ENCODE results near the gene LONRF3.

- TF ChIP-seq CTCF (IDR thresholded peaks at IDR 0.05) (no peak), POLR2A (IDR thresholded peaks at IDR 0.05) (no peak)
These were observed 29.0 kb downstream of the LONRF3 start for GRCh38 chrX:119003462-119003861.

Measured in adrenal gland (tissue), 5 donors.